Measurements from ENCODE around the gene TFDP1.
"Not testable (repeated sequence)": the region's sequence is repeated elsewhere in the genome, so short reads cannot be mapped to it uniquely, and the experiment has no call there.

The TFDP1 gene

GRCh38 chr13:113576597-113576996 is 8.0 kb upstream of the TFDP1 start:
- DNase-seq: no peak

- no peak for DNase-seq
These were observed 6.6 kb upstream of the TFDP1 start for GRCh38 chr13:113577881-113578435.

- no peak for DNase-seq
These were observed 4.9 kb upstream of the TFDP1 start for GRCh38 chr13:113579686-113580085.

- DNase-seq: no peak
These were observed 2.7 kb upstream of the TFDP1 start for GRCh38 chr13:113581871-113582270.

DNA sequence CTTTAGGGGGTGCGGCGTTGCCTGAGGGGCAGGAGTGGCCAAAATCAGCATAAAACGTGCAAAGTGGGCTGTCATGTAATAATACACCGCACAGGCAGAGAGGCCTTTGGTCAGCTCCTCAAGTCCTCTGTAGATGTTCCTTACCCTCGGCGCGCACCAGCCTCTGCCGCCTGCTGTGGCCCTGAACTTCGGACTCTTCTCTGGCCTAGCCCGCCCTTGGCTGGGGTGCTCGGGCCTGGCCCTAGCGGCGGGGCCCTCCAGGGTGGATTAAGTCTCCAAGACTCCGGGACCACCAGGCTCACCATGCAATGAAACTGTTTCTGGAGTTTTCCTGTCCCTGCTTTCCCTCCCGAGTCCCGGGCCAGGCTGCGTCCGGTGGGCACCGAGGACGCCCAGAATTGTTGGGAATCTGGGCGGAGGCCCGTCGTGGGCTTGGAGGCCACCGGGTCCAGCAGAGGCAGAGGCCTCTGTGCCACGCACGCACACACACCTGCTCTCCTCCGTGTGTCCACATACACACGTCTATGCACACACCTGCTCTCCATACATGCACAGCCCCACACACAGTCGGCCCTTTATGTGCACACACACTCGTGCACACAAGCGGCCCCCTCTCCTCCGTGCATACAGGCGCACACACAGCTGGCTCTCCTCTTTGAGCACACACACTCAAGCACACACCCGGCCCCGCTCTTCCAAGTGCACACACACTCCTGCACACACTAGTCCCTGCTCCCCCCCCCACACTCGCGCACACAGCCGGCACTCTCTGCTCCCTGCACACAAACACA is 1.5 kb upstream of the TFDP1 start:
- DNase-seq: no peak

GRCh38 chr13:113584870-113585671 is 518 bp downstream of the TFDP1 start:
- peak; percentile 26 for DNase-seq

GRCh38 chr13:113585896-113586295 is 1.3 kb downstream of the TFDP1 start:
- peak; percentile 29 for DNase-seq

GRCh38 chr13:113586661-113587479 is 2.3 kb downstream of the TFDP1 start:
- peak; percentile 60 for DNase-seq

DNA sequence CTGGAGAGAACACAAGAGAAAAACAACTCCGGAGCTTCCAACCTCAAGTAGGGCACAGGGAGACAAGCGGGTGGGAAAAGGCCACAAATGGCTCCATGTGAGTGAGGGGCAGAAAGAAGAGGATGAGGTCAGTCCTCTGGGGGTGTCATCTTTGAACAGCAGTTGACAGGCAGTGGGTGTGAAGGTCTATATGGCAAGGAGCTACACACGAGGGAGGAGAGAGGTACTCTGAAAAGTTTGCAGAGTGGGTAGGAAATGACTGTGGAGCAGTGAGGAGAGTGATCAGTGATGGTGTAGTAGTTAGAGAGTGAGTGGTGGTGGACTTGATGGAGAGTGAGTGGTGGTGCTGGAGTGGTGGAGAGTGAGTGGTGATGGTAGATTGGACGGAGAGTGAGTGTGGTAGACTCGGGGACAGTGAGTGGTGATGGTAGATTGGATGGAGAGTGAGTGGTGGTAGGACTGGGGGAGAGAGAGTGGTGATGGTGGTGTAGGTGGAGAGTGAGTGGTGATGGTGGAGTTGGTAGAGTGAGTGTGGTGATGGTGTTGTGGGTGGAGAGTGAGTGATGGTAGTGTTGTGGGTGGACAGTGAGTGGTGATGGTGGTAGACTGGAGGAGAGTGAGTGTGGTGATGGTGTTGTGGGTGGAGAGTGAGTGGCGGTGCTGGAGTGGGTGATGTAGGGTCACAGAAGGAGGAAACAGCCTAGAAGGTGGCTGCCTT is 4.0 kb downstream of the TFDP1 start:
- no peak for DNase-seq

DNA sequence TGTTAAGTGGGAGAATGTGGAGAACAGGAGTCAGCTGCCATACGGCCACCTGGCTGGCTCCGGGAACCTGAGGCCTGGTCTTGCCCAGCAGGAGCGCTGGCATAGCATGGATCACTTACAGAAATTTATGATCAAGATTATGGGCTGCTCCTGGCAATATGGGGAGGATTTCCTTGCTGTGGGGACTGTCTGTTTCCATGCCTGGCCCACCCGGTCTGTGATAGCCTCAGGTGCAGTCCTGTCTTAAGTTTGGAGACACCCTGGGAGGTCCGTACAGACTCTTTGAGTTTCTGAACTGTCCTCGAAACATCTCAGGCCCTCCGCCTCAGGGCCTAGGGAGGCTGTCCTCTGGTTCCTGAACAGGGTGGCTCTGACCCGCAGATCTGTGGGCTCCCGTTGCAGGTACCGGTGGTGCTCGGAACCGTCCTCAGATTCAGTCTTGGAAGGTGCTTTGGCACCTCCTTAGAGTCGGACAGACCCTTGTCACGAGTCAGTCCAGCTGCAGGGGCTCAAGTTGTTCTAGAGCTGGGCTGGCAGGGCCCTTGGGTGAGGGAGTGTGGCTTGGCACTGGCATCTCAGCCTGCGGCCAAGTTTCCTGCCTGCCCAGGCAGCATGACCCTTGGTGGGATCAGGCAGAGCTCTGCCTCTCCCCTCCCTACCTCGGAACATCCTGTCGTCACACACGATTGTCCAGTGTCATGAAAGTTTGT is 4.9 kb downstream of the TFDP1 start:
- DNase-seq: no peak

- no peak for DNase-seq
These were observed 5.4 kb downstream of the TFDP1 start for GRCh38 chr13:113589961-113590339.

DNA sequence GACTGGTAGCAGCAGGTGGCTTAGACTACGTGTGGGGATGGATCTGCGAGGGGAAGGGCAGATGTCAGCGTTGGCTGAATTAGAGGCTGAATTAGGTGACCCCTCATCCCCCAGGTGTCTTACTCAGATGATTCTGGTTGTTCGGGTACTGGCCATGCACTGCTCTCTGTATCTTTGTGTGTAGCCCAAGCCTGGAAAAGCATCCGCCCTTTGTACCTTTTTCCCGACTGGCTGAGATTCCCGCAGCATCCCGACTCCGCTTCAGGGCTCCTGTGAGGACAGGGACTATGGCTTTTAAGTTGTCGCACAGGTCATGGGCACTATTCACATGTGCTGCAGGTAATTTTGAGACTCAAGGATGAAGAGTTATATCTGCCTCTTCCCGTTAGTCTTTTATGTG is 7.2 kb downstream of the TFDP1 start:
- no peak for DNase-seq

- DNase-seq: no peak
These were observed 8.0 kb downstream of the TFDP1 start for GRCh38 chr13:113592571-113592970.

GRCh38 chr13:113594066-113594821 is 9.7 kb downstream of the TFDP1 start:
- DNase-seq: not testable (repeated sequence)

DNA sequence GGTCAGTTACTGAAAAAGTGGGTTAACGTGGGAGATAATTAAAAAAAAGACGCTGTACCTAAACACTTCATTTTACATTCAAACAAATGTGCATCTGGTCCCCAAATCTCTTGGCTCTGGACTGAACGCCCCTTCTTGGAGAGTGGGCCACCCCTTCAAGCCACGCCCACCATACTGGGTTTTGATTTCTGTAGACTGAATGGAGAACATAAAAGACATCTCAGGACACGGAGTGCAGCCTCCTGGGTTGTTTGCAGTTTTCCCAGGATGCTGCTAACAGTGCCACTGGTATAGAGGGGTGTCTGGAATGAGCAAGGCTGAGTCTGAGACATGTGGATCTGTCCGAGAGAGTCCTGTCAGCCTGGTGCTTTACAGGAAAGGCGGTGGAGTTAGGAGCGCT is 10.6 kb downstream of the TFDP1 start:
- no peak for DNase-seq

- DNase-seq: no peak
These were observed 12.0 kb downstream of the TFDP1 start for GRCh38 chr13:113596321-113597200.

GRCh38 chr13:113597391-113598080 is 13.0 kb downstream of the TFDP1 start:
- no peak for DNase-seq

GRCh38 chr13:113598081-113598410 is 13.5 kb downstream of the TFDP1 start:
- DNase-seq: no peak

DNA sequence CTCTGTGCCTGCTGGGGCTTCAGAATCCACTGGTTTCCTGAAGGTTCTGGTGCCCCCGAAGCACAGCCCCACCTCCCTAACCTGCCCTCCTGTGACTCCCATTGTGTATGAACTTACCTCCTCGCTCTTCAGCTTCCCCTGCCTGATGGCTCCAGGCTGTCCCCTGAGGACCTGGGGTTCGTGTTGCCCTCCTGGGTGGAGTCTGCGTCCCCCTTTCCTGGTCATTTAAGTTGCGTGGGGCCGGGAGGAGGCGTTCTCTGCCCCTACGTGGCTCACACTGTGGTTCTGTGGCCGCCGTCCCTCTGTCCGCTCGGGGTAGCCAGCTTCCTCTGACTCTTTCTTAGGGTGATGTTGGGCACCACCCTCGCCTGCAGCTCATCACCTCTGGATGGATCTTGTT is 13.9 kb downstream of the TFDP1 start:
- no peak for DNase-seq
